GM19099 (cell line): Measurements from ENCODE around the gene UBE2S.

Source experiments
- POLR2A ChIP-seq: IDR thresholded peaks from 3 replicates; pipeline ENCODE4 v1.6.1; 2011; ENCODE audit warnings: low read depth; ENCODE audit not compliant: insufficient read length; ENCODE audit errors: extremely low read depth

The UBE2S gene

DNA sequence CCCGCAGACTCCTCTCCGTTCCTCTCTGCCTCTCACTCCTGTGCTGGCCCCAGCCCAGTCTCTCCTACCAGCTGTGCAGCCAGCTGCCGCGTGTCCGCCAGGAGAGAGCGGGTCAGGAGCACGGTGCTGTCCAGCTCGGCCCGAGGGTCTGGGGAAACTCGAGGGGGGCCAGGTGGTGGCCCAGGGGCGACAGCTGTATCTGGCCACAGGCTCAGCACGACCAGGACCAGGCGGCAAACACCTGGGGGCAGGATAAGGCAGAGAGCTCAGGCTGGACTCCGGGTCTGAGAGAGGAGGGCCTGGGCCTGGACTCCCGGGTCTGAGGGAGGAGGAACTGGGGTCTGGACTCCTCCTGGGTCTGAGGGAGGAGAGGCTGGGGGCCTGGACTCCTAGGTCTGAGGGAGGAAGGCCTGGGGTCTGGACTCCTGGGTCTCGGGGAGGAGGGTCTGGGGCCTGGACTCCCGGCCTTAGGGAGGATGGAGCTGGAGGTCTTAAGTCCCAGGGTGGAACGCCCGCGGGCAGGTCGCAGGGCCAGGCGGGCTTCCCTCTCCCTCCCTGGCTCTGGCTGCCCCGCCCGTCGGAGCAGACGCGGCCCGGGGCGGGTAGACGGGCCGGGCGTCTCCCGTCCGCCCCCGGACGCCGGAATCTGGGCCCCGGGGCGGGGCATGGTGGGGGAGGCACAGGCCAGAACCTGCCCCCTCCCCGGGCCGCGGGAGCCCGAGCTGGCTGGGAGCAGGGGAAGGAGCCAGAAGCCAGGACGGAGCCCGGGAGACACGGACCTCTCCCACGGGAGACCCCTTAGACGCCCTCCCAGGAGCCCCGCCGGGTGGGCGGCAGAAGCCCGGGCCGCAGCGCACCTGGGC, 38.7 kb downstream of the UBE2S start:
- TF ChIP-seq POLR2A, result no peak

GRCh38 chr19:55368106-55368505, 39.5 kb downstream of the UBE2S start:
- TF ChIP-seq POLR2A, result no peak

DNA sequence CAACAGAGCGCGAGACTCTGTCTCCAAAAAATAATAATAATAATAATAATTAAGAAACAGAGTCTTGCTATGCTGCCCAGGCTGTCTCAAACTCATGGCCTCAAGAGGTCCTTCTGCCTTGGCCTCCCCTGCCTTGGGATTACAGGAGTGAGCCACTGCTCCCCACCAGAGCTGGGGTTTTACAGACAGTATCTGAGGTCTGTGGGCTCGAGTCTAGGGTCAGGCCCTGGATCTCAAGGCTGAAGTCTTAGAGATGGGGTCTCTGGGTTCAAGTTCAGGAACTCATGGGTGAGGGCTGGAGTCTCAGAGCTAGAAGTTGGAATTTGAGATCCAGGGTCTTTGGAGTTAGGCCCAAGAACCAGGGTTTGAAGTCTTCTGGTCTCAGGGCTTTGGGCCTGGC, 40.8 kb downstream of the UBE2S start:
- no peak for TF ChIP-seq POLR2A

DNA sequence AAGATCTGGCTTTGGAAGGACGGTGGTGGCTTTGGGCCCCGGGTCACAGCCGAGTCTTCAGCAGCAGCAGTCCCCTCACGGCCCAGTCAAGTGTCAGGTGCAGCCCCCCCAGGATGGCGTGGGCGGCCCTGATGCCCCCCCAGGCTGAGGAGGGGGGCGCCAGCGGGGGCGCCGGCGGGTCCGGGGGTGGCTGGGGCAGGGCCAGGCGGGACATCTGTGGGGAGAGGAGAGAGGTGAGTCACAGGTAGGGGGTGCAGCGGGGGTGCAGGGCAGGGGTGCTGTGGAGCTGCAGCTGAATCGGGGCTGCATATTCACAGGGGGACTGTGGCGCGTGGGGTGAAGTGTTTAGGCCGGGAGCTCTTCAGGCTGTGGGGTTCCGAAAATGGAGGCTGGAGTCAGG, 41.6 kb downstream of the UBE2S start:
- TF ChIP-seq POLR2A, result no peak

DNA sequence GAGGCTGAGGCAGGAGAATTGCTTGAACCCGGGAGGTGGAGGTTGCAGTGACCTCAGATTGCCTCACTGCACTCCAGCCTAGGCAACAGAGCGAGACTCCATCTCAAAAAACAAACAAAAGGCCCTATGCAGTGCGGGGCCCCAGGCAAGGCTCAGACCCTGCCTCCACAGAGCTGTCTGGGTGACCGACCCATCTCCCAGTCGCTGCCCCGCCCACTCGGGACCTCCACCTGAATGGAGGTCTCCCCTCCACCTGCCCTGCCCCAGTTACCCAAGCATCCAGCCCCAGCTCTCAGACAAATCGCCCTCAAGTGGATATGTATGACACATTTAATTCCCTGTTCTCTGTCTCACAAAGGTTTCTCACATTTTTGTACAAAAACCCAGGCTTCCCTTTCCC, 42.3 kb downstream of the UBE2S start:
- TF ChIP-seq POLR2A, result no peak

DNA sequence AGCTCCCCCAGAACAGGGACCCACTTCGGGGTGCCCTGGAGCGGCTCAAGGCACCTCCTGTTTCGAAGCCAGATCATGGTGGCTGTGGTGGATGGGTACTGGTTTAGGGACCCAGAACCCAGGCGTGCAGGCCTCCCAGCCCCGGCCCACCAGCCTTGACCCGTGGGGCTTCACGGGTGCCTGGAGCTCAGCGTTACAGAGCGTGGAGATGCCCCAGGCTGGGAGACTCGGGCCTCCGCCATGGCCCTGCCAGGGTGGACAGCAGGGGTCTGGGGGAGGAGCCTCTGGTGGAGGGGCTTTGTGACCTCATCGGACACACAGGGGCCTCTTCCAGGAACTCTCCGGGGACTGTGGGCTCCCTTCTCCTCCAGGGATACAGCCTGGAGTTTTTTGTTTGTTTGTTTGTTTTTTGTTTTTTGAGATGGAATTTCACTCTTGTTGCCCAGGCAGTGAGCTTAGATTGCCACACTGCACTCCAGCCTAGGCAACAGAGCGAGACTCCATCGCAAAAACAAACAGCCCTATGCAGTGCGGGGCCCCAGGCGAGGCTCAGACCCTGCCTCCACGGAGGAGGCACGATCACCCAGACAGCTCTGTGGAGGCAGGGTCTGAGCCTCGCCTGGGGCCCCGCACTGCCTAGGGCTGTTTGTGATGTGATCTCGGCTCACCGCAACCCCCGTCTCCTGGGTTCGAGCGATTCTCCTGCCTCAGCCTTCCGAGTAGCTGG, 44.4 kb downstream of the UBE2S start, which contains the start of gene GARIN5B:
Gene GARIN5B (minus strand): TSS at position 271 of the 727 bp plus-strand sequence. CDS start 194 bp downstream, at position 77.
- no peak for TF ChIP-seq POLR2A

DNA sequence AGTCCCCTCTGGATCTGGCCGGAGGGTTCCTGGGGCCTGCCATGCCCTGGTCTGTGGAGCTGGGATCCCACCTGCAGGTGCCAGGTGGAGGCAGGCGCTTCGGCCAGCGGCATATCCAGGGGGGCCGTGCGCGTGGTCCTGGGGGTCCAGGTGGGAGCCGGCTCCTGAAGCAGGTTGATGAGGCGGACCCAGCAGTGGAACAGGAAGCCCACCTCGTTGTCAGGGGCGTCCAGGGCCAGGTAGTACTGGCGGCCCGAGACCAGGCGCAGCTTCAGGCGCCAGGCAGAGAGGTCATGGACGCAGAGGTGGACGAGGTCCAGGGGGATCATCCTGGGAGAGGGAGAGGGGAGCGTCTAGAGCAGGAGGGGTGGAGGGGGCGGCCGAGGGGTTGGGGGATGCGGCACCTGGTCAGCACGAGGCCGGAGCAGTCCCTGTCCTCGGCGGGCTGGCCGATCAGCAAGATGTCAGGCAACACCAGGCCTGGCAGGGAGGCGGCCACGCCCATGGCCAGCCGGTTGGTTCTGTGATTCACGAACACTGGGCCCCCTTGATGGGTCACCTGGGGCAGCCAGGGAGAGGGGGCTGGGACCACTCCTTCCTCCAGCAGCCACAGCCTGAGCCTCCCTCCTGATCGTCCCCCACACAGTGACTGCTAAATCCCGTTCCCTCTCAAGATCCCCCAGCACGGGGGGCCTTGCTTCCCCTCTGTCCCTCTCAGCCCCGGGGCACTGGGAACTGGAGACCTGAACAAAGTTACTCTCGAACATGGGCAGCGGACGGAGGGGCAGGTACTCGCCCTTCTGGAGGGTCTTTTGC, 45.2 kb downstream of the UBE2S start:
- TF ChIP-seq POLR2A, result no peak

GRCh38 chr19:55360902-55361301, 46.7 kb downstream of the UBE2S start:
- no peak for TF ChIP-seq POLR2A

GRCh38 chr19:55358943-55359908, 48.4 kb downstream of the UBE2S start:
- no peak for TF ChIP-seq POLR2A

GRCh38 chr19:55358493-55358892, 49.1 kb downstream of the UBE2S start:
- no peak for TF ChIP-seq POLR2A

DNA sequence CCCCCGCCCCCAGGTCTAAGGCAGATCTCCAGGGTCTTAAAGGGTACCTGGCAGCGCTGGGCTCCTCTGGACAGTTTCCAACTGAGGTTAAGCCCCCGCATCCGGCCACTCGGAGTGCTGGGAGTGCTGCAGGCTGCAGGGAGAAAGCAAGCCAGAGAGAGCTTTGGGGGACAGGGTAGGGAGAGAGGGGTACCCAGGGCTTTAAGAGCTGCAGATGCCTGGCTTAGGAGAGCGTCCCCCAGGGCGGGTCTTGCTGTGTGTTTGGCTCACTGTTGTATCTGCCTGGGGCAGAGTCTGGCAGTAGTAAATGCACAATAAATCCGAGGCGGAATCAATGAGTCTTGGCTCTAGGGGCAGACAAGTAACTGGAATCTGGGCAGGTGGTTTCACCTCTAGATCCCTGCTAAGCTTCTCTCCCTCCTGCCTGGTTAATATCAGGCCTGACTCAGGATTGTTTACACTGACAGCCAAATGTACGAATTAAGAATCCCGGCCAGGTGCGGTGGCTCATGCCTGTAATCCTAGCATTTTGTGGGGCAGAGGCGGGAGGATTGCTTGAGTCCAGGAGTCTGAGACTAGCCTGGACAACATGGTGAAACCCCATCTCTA, 52.3 kb downstream of the UBE2S start:
- no peak for TF ChIP-seq POLR2A

GRCh38 chr19:55354698-55355212, 52.8 kb downstream of the UBE2S start, which contains the start of gene COX6B2:
TSS of gene COX6B2 (minus strand) at chr19:55354719. CDS start at chr19:55354521, 198 bp downstream.
- no peak for TF ChIP-seq POLR2A
